Activated CD8-positive, alpha-beta memory T cell treated with anti-CD3 and anti-CD28 coated beads, Interleukin-2, amount 50 U/mL, for 4 hours (primary cell): ENCODE data around the gene COPA.
"Not testable (repeated sequence)": the region's sequence is repeated elsewhere in the genome, so short reads cannot be mapped to it uniquely, and the experiment has no call there.

Experiments
- DNase-seq: peaks from one replicate; pipeline ENCODE4 v3.0.0-alpha.2; 2020

Gene COPA

GRCh38 chr1:160322831-160323230 lies 20.2 kb downstream of the COPA start:
- no peak for DNase-seq

DNA sequence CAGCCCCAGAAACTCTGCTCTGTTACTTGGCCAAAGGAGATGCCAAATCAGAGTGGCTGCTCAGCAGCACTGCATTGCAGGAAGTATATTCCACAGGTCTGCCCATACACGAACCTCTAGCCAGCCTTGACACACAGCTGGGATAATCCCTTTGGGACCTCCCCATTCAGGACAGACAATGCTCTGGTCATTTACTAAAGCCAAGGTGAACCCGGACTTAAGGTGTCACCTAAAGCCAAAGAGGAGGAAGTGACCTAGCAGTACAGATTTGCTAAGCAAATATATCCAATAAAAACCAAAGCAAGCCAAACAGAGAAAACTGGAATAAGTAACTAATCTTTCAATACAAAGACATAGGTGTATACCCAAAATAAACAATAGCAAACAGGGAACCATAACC lies 27.7 kb downstream of the COPA start:
- no peak for DNase-seq

GRCh38 chr1:160309571-160309970 lies 33.5 kb downstream of the COPA start:
- DNase-seq: no peak

DNA sequence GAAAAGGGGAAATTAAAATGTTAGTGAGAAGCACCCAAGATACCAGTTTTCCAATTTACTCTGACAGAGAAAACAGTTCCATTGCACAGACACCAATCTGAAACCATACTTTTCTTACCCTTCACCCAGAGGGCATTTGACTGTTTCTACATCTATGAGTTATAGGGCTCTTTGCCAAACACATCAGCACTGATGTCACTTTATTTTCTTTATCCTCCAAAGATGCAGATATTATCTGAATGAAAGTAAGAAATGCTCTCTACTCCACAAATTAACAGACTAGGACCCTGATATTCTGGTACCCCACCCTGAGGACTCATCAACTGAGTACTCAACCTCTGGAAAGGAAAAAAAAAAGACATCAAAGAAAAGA lies 33.9 kb downstream of the COPA start:
- DNase-seq: no peak

- no peak for DNase-seq
These were observed 34.4 kb downstream of the COPA start for GRCh38 chr1:160308451-160309184.

DNA sequence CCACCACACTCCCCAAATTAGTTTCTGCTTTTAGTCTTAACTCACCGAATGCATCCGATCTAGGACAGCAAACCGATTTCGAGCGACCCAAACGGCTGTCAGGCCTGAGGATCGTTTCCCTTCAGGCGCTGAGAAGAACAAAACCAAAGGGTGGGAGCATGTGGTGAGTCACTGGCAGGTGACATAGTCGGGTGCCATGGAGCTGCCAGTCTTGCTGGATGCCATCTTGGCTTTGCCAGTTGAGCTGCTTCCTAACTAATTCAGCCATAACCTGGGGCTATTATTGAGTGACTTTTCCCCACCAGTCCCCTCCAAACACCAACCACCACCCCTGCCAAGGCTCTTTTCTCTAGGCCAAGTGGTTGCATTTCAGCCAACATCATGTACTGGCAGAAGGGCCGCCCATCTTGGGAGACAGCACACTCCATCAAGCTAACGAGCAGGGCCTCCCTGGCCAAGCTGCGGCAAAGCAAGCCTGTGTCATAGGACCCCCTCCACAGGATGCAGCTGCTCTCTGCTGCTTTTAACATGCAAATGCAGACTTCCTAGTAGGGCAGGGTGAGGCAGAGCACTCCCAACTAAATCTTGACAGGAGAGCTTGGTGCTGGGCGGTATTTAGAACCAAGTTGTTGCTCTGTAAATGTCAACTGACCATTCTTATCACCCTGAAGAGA lies 35.8 kb downstream of the COPA start:
- no peak for DNase-seq

DNA sequence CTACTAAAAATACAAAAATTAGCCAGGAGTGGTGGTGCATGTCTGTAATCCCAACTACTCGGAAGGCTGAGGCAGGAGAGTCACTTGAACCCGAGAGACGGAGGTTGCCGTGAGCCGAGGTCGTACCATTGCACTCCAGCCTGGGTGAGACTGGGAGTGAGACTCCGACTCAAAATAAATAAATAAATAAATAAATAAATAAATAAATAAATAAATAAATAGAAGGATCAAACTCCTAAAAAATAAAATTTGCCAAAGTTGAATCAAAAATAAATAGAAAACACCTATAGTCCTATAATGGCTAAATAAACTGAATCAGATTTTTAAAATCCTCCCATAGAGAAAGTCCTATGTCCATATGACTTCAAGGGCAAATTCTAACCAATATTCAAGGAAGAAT lies 42.9 kb downstream of the COPA start:
- DNase-seq: no peak

- DNase-seq: no peak
These were observed 47.0 kb downstream of the COPA start for GRCh38 chr1:160296036-160296435.

DNA sequence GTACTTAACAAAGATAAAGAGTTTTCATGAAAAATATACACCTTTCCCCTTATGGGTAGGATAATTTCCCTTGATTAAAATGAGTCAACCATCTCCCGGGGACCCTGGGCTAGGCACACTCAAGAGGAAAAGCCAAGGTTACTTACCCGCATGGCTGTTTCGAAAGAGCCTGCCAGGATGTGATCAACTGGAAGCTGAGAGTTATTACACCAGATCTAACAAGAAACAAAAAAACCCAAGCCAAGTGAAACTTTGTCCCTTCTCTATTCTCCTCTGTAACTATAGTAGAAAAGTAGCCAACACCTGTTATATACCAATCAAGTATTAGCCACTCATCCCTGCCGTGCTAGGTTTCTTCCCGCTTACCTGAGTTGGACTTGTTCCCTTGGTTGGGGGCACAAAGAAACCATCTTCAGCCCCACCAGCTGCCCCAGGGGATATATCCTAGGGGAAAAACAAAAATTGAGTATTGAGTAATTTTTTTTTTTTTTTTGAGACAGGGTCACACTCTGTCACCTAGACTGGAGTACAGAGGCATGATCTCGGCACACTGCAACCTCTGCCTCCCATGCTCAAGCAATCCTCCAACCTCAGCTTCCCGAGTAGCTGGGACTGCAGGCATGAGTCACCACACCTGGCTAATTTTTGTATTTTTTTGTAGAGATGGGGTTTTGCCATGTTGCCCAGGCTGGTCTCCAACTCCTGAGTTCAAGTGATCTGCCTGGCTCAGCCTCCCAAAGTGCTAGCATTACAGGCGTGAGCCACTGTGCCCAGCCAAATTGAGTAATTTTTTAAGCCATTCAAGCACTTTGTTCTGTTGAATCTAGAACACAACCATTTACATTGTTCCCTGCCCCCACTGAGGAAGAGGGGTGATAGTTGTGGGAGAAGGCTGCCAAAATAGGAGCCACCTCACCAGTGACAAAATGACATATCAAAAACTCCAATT lies 49.8 kb downstream of the COPA start:
- DNase-seq: no peak

DNA sequence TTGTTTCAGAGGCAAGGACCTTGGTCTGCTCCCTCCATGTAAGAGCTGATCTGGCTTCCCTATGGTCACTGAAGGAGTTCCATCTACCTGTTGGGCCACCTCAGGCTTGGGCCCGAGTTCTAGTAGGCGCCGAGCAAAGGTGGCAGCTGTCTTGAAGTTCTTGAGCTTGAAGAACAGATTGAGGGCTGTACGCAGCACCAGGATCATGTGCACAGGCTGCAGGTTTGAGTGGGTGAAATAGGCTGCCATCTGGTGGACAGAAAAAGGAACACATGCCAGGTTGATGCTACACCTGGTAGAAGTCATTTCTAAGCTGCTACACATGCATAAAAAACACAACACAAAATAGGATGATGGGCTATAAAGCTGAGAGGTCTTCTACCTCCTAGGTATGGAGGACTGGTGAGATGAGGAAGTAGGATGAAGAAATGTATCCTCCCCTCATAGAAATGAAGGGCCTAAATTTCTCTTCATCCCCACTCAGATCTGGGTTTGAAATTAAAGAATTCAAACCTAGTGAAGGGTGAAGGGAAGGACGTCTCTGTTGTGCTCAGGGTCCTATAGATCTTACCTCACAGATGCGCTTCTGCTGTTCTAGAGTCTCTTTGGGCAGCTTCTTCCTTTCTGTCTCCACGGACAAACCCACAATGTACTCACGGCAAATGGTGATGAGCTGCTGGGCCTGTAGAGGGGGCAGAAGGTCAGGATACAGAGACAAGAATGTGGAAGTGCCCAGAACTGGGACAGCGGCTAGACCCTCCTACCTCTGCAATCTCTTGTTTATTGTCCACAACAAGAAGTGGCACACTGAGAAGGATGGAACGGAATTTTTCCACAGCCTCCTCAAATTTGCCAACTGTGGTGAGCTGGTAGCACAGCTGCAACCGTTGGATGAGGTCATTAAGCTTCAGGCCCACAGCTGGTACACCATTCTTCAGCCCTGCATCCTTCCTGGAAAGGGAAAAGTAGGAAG lies 51.5 kb downstream of the COPA start:
- DNase-seq: peak; percentile 57

DNA sequence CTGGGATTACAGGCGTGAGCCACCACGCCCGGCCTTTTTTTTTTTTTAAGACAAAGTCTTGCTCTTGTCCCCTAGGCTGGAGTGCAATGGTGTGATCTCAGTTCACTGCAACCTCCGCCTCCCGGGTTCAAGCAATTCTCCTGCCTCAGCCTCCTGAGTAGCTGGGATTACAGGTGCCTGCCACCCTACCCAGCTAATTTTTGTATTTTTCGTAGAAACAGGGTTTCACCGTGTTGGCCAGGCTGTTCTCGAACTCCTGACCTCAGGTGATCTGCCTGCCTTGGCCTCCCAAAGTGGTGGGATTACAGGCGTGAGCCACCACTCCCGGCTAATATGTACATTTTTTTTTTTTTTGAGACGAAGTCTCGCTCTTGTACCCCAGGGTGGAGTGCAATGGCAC lies 55.3 kb downstream of the COPA start:
- DNase-seq: not testable (repeated sequence)

GRCh38 chr1:160285506-160285905 lies 57.5 kb downstream of the COPA start:
- no peak for DNase-seq

DNA sequence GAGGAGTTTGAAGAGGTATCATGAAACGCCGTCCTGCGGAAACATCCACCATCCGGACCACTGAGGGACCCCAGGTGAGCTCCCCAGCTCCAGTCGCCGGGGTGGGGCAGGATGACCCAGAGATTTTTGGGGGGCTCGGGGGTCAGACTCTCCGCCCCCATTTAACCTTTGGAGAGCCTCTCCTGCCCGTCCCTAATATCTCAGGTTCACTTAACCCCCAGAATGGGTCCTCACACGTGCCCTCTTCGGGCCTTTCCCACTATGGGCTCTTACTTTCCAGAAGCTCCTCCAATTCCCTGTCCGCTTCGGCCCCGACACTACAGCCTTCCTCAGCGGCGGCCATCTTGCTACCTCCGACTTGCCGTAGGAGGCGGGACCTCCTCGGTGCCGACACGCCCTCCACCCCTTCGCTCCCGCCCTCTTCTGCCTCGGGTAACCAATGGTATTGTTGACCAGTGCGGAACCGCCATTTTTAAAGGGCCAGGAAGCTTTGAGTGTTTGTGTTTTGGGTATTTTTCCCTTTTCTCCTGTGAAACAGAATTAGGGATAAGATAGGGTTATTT lies 58.2 kb downstream of the COPA start, which contains the start of gene PEX19:
PEX19 (minus strand) TSS at position 352 of the 563 bp plus-strand sequence; CDS start at position 343, 9 bp downstream.
- peak; percentile 92 for DNase-seq

GRCh38 chr1:160284220-160284781 lies 58.7 kb downstream of the COPA start:
- DNase-seq: no peak

DNA sequence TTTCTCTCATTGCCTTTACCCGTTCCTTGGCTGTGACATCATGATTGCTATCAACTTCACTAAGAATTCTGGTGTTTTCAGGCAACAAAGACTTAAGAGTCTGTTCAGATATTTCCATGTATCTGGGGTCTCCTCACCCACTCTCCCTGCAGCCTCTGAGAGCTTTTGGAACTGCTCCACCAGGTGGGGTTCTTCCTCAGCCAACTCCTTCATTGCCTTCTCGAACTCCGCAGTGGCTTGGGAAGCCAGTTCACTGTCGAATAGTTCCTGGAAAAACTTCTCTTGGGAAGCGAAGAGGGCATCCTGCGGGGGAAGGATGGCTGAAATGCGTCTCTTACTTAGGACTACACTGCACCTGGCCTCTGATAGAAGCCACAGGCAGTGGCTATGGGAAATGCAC lies 60.2 kb downstream of the COPA start:
- no peak for DNase-seq

DNA sequence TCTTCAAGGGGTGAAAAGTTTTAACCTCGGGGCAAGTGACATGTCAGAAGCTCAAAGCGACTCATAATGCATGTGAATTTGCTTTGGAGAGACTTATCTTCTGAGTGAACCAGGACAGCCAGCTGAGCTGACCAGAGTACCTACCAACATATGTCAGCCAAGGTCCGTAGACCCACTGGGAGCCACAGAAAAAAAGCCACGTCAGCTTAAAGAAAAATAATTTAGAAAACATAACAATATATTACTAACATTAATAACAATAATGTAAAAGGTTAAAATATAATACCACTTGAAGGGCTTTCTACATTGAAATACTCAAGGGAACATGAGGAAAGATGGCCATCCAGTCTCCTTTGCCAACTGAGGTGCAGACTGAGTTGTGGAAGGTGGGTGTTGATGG lies 65.1 kb downstream of the COPA start:
- no peak for DNase-seq

- DNase-seq: no peak
These were observed 65.7 kb downstream of the COPA start for GRCh38 chr1:160277330-160277729.

- no peak for DNase-seq
These were observed 72.0 kb downstream of the COPA start for GRCh38 chr1:160271025-160271424.

DNA sequence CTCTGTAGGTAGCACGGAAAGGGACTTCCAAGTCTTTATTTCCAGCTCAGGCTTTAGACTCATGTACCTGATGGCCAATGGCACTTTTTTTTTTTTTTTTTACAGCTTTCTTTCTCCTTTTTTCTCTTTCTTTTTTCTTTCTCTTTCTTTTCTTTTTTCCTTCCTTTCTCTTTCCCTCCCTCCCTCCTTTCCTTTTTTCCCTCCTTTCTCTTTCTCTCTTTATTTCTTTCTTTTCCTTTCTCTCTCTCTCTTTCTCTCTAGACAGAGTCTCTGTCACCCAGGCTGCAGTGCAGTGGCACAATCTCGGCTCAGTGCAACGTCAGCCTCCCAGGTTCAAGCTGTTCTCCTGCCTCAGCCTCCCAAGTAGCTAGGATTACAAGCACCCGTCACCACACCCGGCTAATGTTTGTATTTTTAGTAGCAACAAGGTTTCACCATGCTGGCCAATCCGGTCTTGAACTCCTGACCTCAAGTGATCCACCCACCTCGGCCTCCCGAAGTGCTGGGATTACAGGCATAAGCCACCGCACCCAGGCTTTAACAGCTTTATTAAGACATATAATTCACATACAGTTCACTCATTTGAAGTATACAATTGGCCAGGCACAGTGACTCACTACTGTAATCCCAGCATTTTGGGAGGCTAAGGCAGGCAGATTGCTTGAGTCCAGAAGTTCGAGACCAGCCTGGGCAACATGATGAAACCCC lies 75.6 kb downstream of the COPA start:
- DNase-seq: no peak

- DNase-seq: no peak
These were observed 78.2 kb downstream of the COPA start for GRCh38 chr1:160264795-160265307.
